Stimulated activated CD4-positive, alpha-beta T cell treated with anti-CD3 and anti-CD28 coated beads, Interleukin-1b, Interleukin-23, amount 100 ng/mL, for 24 hours (primary cell): ENCODE data around the gene IFIT1.
"Not testable (repeated sequence)": the region's sequence is repeated elsewhere in the genome, so short reads cannot be mapped to it uniquely, and the experiment has no call there.

ENCODE experiments used
- DNase-seq, 4 experiments: peaks; one replicate each; pipeline ENCODE4 v3.0.0-alpha.2; 2020; ENCODE audit warnings: low read depth in 4 of 4, low spot score in 1 of 4

The IFIT1 gene

DNA sequence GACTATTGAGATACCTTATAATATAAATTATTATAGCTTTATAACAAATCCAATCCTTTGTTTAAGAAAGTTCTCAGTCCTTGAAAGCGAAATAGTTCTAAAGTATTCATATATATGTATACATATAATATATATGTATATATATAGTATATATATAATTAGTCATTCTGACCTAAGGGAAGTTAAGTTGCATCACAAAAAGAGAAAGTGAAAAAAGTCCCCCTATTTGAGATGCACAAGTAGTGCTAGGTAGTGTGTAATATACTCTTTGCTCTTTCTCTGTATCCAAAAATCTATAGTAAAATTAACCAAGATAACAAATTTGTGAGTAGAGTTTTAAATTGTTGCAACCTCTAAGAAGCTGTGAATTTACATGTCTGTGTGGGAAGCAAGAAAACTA is 27.9 kb upstream of the IFIT1 start:
- no peak for DNase-seq

DNA sequence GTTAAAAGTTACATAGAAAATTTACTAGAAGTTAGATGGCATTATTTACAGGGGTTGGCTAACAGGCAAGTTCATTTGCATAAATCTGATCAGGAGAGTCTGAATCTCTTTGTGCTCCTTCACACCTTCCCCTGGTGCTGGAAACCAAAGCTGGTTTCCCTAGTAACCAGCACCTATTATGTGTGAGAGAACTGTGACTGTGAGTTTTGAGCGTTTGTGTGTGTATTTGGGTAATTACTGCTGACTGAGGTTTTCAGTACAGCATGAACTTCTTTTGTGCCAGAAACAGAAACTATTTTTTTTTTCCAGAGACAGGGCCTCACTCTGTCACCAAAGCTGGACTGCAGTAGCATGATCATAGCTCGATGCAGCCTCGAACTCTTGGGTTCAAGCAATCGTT is 24.9 kb upstream of the IFIT1 start:
- no peak for DNase-seq

DNA sequence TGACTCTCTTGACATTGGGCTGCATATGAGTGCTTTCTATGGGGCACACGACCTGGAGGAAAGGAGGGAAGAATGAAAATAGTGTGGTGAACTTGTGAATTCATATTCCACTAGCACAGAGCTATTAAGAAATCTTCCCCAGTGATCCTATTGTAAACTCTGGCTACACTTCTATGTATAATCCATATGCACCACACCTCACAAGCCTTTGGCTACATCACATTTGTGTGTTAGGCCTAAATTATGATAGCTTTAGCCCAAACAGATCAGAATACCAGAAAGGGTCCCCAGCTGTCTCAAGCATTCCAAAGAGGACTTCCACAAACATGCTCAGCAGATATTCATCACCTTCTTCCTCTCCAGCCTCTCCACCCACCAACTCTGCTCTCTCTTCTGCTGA is 24.3 kb upstream of the IFIT1 start:
- no peak for DNase-seq

DNA sequence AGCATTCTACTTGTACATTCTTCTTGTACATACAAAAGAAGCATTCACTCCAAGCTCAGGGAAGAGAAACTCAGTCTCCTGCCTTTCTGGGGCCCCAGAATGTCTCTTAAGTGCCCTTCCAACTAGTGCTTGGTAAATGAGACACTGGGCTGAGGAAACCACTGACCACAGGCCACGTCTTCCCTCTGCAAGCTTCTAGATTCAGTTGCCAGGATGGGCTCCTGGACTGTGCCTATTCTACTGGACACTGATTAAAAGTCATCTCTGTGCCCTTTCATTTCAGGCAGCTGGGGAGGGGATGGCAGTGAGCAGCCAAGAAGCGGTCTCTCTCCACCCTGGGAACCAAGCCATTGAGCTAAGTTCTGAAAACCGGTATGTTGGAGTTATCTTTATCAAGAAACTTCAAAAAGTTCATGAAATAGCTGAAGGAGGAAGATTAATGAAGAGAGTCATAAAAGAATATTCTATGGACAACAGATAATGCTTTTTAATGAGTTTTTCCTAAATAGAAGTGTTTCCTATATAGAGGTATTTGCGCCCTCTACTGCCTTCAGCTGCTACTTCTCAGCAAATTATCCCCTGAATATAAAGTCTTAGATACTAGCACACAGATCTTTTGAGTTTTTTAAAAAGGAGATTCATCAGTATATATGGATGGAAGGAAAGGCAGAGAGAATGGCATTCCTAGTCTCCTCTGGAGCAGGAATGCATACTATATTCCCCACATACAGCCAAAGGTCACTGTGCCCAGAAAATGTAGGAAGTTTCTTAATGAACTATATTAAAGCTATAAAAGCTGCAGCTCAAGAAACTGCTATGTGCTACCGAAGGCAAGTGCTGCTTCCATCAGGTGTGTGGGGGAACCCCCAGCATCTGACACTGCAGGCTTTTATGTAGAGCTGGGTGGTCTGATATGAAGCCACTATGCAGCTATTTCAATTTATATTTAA is 23.0 kb upstream of the IFIT1 start:
- DNase-seq: no peak

DNA sequence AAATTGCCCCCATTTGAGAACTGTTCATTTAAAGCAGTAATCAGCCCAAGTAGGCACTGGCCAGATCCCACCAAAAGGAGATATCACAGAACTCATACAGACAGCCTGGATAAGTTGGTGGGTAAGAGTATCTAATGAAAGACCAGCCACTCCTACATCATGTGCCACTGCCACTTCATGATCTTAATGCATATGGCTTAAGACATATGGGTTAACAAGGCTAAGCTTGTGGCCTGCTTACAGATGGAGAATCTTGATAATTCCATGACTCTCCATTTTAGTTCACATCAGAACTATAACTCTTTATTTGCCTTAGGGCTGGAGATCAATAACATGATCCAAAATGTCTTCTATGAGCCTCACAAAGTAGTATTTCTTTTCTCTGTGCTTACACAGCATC is 21.3 kb upstream of the IFIT1 start:
- no peak for DNase-seq

DNA sequence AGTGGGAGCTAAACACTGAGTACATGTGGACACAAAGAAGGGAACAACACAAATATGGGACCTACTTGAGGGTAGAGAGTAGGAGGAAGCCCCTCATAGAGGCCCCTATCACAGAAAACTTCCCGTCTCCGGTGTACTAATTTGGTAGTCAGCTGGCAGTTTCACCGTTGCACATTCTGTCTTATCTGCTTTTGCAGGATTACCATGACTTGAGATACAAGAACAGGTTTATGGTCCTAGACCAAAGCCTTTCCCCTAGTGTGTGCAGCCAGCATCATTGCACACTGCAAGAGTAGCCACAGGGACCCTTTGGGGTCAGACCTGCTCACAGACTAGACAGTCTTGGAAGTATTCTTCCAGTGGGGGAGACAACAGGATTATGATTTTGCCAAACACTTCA is 20.4 kb upstream of the IFIT1 start:
- no peak for DNase-seq

DNA sequence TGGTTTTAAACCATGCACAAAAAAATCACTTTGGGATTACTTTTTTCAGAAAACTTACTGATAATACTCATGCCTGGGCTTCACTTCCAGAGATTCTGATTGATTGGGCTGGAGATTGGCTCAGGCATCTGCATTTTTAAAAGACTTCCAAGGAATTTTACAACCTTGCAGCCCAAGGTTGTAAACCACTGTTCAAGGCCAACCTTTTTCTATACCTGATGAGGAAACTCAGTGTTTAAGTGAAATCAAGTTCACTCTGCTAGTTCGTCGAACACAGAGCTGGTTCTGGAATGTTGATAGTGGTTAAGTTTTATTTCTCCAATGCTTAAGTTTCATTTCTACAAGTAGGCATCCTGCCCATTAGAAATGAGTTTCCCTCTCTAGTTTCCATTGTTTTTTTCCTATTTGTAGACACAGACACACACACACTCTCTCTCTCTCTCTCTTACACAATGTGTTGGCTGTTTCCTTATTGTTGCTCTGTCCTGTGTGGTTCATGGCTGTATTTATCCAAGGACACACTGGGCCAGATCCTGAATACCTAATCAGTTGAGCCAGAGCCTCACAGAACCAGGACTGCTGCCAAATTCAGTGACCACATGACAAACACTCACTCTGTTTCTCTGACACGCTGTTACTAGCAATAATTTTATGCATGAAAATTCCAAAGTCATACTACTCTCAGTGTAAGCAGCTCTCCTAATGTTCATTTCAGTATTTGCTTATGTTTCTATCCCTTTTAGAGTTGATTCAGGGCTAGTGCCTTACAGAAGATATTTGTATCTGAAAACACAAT is 18.3 kb upstream of the IFIT1 start:
- DNase-seq: no peak

DNA sequence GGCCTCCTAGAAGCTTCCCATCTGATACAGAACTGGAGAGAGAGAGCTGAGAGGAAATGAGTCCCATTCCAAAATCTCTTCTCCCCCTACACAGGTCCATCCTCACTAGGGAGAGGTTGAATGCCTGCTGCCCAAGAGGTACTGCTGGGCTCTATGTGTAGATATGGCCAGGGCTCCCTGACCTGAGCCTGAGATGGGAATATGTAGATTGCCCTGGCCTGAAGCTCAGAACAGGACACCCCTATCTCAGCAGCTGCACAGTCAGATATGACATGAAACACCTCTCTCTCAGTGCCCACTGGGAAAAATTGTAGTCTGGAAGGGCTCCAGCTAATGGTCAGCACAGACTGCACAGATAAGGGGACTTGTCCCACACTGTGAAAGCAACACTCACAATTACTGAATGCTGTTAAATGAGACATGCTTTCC is 17.7 kb upstream of the IFIT1 start:
- DNase-seq: no peak

DNA sequence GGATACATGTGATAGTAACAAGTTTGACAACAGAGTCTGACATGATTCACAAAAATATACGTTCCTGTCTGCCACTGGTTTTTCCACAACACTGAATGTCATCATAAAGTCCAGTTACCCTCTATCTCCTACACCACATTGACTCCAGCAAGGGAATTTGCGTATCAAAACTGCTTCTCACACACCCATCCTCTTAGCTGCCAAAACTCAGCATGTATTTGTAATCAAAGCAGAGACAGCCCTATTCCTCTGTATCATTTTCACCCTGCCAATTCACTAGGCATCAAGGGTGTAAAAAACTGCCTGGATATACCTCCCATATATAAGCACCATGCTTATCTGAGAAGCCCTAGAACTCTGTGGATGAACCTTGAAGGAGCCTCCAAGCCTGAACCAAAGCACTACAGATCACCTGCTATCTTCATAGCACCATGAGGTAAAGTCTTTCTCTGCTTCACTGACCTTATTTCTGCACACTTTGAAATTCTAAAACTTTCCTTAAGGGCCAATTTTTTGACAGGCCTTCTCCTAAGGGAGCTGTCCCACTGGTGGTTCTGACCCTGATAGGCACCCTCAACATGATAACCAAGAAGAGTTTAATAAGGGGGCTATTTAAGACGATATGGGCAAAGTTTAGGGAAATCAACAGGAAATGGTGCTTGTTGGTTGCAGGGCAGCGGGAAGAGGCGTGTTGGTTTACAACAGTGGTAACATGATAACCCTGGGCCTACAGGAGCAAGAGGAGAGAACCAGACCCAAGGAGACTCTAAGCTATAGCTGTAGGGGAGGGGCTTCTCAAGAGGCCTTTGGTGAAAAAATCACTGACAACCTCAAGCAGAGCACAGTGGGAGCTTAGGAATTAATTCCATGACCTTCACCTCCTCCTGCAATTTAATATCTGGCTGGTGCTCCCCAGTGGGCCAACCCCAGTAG is 14.5 kb upstream of the IFIT1 start, which contains the start of gene IFIT1B:
TSS of gene IFIT1B (plus strand) at position 352 of the 933 bp plus-strand sequence. CDS start at position 432, 80 bp downstream.
- DNase-seq: no peak

DNA sequence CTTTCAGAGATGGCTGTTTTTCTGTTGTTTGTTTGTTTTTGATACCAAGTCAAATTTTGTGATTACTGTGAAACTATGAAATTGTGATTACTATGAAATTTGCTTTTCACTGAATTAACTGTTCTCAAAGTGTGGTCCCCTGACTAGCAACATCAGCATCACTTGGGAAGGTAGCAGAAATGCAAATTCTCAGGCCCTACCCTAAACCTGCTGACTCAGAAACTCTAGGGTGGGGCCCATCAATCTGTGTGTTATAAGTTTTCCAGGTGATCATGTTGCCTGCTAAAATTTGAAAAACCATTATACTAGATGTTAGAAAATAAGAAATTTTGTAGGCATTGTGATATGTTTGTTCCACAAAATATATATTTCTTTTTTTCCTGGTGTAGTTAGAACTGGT is 13.3 kb upstream of the IFIT1 start:
- DNase-seq: no peak

DNA sequence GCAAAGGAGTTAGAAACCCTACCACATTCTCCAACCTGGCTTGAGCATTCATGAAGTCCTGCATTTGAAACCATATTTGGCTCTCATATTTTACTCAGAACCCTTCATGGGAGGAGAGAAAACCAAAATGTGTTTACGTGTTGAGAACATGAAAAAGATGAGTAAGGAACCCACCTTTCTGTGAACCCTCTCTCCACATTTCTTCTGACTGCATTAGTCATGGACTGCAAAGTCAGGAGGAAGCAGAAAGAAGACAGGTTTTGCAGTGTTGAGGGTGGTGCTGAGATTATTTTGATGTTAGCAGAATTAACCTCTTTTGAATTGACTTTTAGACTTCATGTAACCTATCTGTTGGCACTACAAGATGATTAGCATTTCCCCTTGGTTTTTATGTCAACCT is 9.7 kb upstream of the IFIT1 start:
- no peak for DNase-seq

DNA sequence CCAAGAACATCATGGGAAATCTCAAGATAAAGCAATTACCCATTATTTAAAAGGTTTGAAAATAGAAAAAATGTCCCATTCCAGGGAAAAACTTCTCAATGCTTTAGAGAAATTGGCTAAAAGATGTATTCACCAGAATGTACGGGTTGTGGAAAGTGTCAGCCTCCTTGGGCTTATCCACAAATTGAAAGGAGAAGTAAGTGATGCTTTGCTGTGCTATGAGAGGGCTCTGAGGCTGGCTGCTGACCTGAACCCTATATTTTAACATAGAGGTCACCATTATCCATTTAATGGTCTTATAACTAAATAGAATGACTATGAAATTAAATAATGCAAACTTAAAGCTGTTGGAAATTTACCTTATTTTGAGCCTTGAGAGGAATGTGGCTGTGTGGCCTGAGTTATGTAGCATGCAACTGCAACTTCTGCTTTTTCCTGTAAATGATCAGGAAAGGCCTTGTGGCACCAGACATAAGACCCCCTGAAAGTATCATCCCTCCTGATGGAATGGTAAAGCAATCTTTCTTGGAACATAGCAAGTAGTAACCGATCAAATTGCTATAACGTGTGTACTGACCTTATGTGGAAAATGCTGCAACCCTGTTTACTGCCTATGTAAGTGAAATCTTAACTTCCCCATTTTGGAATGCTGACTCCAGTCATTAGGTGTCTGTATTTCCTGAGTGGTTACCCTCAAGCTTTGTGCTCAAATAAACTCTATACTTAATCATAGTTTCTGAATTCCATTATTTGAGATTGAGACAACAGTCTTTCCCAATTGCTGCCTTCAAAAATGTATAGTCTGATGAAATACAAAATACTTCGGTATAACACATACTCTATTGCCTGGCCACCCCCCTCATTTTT is 7.7 kb upstream of the IFIT1 start:
- no peak for DNase-seq

DNA sequence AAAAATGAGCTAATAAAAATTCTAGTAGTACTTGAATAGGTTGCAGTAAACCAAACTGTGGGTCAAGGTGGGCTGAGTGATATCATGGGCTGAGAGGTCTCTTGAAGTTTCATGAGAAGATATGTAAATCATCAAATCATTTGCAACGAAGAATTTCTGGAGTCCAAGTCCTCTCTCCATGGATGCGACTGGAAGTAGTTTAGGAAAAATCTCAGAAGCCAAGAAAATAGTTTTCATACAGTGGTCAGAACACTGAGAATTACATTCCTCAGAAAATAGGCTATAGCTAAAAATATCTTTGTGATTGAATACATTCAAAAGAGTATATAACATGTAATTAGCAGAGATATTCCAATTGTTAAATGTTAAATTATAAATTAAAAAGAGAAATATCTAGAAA is 3.6 kb upstream of the IFIT1 start:
- no peak for DNase-seq

DNA sequence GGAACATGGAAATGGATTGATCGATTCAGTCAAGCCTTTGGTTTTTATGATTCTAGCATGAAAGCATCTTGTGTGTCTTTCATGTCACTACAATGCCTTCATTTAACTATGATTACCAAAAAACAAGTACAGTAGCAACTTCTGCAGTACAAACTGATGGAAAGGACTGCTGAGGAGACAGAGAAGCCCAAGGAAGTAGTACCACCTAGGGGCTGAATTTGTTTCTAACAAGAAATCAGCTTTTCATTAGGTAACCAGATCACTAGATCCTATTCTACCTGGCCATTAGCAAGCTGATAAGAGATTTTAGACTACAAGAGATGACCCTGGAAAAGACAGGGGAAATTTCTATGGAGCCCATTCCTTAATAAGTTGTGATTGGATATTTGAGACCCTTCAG is 3.2 kb upstream of the IFIT1 start:
- DNase-seq: no peak

DNA sequence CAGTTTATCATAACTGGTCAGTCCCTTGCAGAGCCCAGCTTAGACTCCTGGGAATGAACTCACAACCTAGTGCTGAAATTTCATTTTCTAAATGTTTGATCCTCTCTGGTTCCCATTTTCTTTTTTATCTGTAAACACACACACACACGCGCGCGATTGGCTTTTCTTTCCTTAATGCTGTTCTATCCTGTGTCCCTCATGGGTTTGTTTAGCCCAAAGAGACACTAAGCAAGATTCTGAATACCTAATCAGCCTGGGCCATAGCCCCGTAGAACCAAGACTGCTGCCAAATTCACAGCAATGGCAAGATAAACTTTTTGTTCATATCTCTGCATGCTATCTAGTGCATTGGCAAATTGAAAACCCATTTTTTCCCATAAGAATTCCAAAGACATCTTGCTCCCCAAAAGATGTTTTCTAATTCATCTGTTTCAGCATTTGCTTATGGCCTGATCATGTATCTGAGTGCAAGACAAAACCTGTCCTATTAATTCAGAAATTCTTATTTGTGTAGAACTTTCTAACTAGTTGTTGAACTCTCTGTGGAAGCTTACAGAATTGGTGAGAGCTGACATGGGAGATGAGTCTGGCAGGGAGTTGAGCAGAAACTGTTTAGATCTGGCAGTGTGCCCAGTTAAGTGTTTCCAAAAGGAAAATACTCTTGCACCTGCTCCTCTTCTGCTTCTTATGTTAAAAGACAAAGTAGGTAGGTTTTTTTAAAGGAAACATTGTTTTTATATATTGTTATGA is 1.8 kb upstream of the IFIT1 start:
- no peak for DNase-seq

DNA sequence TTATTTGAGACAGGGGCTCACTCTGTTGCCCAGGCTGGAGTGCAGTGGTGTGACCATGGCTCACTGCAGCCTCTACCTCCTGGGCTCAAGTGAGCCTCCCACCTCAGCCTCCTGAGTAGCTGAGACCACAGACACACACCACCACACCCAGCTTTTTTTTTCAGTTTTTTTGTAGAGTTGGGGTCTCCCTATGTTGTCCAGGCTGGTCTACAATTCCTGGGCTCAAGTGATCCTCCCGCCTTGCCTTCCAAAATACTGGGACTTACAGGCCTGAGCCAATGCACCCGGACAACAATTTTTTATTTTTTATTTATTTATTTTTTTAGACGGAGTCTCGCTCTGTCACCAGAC is 1.2 kb upstream of the IFIT1 start:
- not testable (repeated sequence) for DNase-seq

DNA sequence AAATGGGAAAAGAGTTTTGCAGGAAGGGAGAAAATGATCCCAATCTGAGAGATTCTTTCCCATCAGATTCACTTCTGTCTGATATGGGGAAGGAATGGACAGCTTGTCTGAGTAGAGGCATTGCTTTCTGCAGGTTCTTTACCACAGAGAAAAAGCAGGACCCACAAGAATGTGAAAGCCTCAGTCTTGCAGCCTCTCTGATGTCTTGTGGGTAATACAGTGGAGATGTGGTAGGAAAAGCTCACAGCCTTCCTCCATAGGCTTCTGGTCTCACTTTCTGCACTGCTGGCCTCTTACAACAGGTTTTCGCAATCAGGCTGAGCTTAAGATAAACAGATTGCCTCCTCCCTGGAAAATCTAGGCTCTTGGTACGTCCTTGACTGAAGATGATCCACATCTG is 551 bp downstream of the IFIT1 start:
- DNase-seq: no peak

DNA sequence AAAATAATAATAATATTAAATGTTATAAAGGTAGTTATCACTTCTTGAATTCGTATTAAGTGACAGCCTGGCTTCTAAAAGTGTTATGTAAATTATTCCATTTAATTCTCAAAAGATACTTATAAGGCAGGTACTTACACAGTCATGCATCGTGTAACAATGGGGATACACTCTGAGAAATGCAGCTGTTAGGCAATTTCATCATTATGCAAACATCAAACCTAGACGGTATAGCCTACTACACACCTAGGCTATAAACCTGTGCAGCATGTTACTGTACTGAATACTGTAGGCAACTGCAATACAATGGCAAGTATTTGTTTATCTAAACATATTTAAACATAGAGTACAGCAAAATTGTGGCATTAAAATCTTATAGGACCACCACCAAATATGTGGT is 1.5 kb downstream of the IFIT1 start:
- no peak for DNase-seq

DNA sequence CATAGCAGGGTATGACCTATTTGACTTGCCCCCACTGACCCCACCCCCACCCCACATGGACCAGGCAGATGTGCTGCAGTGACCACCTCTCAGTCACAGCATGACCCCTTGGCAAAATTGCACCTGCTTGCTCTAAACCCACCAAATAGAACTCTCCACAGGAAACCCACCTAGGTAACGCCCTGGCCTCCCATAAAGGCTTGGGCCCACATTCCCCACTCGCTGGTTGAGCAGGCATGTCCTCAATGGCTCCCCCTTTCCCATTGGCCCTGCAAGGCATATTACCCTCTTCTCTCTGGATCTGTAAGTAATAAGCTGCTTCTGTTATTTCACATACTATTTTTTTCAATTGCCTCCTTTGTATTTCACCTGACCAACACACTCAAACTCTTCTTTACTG is 2.7 kb downstream of the IFIT1 start:
- DNase-seq: no peak
